Measurements from ENCODE around the gene JAKMIP1. TPM values are rescaled to one million over a fixed set of nuclear protein-coding genes. Genes with fewer than 3 reads are reported as not detected.

The JAKMIP1 gene
- total RNA-seq, 1 experiment from 2014 or later, result not detected

GRCh38 chr4:6180841-6181631 is 19.3 kb downstream of the JAKMIP1 start:
- Histone ChIP-seq H3K4me3 (replicated peaks in 1 of 2; ENCODE audit: low read depth in 1 of 2, low read length in 2 of 2) (no peak overlapping the region), H3K36me3 (ENCODE audit: control insufficient read depth in 1 of 2, insufficient read depth in 2 of 2, low read length in 2 of 2) (no peaks in the 10 kb centered on the region), H3K4me2 (ENCODE audit: low read length) (no peak overlapping the region), H3K9me2 (ENCODE audit: insufficient read depth) (no peaks in the 10 kb centered on the region), H3K27me3 (ENCODE audit: insufficient read depth, low read length) (no peaks in the 10 kb centered on the region), H3K9me3 (ENCODE audit: control insufficient read depth in 1 of 2, insufficient read depth in 1 of 2, low read depth in 1 of 2, low read length in 2 of 2) (no peaks in the 10 kb centered on the region), H3K27ac (ENCODE audit: low read depth, low read length) (no peak overlapping the region), H3K4me1 (ENCODE audit: control insufficient read depth in 1 of 2, insufficient read depth in 2 of 2, low read length in 2 of 2) (peaks cover 0 to 13% of the 10 kb centered on the region in 2 experiments; a peak in 3 of 4 replicates), H3K79me2 (ENCODE audit: insufficient read depth, low read length) (no peaks in the 10 kb centered on the region), H4K20me1 (ENCODE audit: insufficient read depth) (no peaks in the 10 kb centered on the region), H2AFZ (ENCODE audit: low read depth, low read length, poor library complexity, severe bottlenecking) (no peak overlapping the region), H3K9ac (ENCODE audit: low read length) (no peak overlapping the region)
- CTCF ChIA-PET, result no interaction called here
- TF ChIP-seq RAD21 (IDR thresholded peaks at IDR 0.05; ENCODE audit: low read depth) (no peak), TCF7L2 (IDR thresholded peaks at IDR 0.05; ENCODE audit: borderline replicate concordance, extremely low read depth, insufficient read depth, insufficient read length) (no peak), ZBTB33 (IDR thresholded peaks at IDR 0.05; ENCODE audit: extremely low read depth, insufficient replicate concordance, low read length) (no peak)
- DNase-seq (ENCODE audit: low read depth, low spot score) (no peak), ATAC-seq (no peak)
- RAD21 ChIA-PET (ENCODE audit: low non-redundant PET in 1 of 2, low total read pairs in 2 of 2, uncharacterized antibody in 2 of 2, unreplicated experiment in 2 of 2), result no interaction called here
- no TSS peak for BruUV-seq (replicated peaks)
- POLR2A ChIA-PET, result no interaction called here
- intact Hi-C loops (cut with micrococcal nuclease), result no loop called here

GRCh38 chr4:6179362-6179761 is 21.0 kb downstream of the JAKMIP1 start:
- H3K4me1 ChIP-seq (ENCODE audit: control insufficient read depth in 1 of 2, insufficient read depth in 2 of 2, low read length in 2 of 2), result peaks cover 0 to 13% of the 10 kb centered on the region in 2 experiments; a peak in 3 of 4 replicates
- ATAC-seq, result no peak
- no peak for DNase-seq (ENCODE audit: low read depth, low spot score)
- RAD21 ChIA-PET (ENCODE audit: low non-redundant PET in 1 of 2, low total read pairs in 2 of 2, uncharacterized antibody in 2 of 2, unreplicated experiment in 2 of 2), result no interaction called here
- intact Hi-C loops (cut with micrococcal nuclease), result loop anchor here (5.0 kb wide), 1 partner anchor 133 kb away; no protein-coding TSS in a partner anchor
- H3K9me2 ChIP-seq (ENCODE audit: insufficient read depth), result no peaks in the 10 kb centered on the region
- no peaks in the 10 kb centered on the region for H3K27me3 ChIP-seq (ENCODE audit: insufficient read depth, low read length)
- CTCF ChIA-PET, result no interaction called here
- H4K20me1 ChIP-seq (ENCODE audit: insufficient read depth), result no peaks in the 10 kb centered on the region
- H3K36me3 ChIP-seq (ENCODE audit: control insufficient read depth in 1 of 2, insufficient read depth in 2 of 2, low read length in 2 of 2), result no peaks in the 10 kb centered on the region
- POLR2A ChIA-PET, result no interaction called here
- H2AFZ ChIP-seq (ENCODE audit: low read depth, low read length, poor library complexity, severe bottlenecking), result no peak overlapping the region
- no peak overlapping the region for H3K27ac ChIP-seq (ENCODE audit: low read depth, low read length)
- H3K4me2 ChIP-seq (ENCODE audit: low read length), result no peak overlapping the region
- H3K9me3 ChIP-seq (ENCODE audit: control insufficient read depth in 1 of 2, insufficient read depth in 1 of 2, low read depth in 1 of 2, low read length in 2 of 2), result no peaks in the 10 kb centered on the region
- no peak overlapping the region for H3K4me3 ChIP-seq (replicated peaks in 1 of 2; ENCODE audit: low read depth in 1 of 2, low read length in 2 of 2)
- H3K79me2 ChIP-seq (ENCODE audit: insufficient read depth, low read length), result no peaks in the 10 kb centered on the region
- no TSS peak for BruUV-seq (replicated peaks)
- no peak overlapping the region for H3K9ac ChIP-seq (ENCODE audit: low read length)
- TF ChIP-seq MAX (IDR thresholded peaks at IDR 0.05) (no peak), POLR2A (IDR thresholded peaks at IDR 0.05; ENCODE audit: borderline replicate concordance, extremely low read depth, insufficient read depth, insufficient read length) (no peak), CTCF (IDR thresholded peaks at IDR 0.05 in 2 of 3, conservative IDR thresholded peaks at IDR 0.05 in 1 of 3; ENCODE audit: borderline replicate concordance in 1 of 3, insufficient read depth in 1 of 3, low read depth in 2 of 3, low read length in 2 of 3) (no peak), CEBPB (IDR thresholded peaks at IDR 0.05; ENCODE audit: low read depth) (no peak), EZH2phosphoT487 (IDR thresholded peaks at IDR 0.05; ENCODE audit: borderline replicate concordance) (no peak), SIN3A (IDR thresholded peaks at IDR 0.05; ENCODE audit: low read depth) (no peak), ZBTB33 (IDR thresholded peaks at IDR 0.05; ENCODE audit: extremely low read depth, insufficient replicate concordance, low read length) (no peak)
